Lung (tissue), 12 donors: ENCODE results near the gene TMEM151B. TPM values are rescaled to one million over a fixed set of nuclear protein-coding genes. Genes with fewer than 3 reads are reported as not detected.
"Not testable (repeated sequence)": the region's sequence is repeated elsewhere in the genome, so short reads cannot be mapped to it uniquely, and the experiment has no call there.

Experiments used
- ATAC-seq: fragments of 200-7000 bp; cut with Tn5 transposase; one replicate; pipeline ENCODE4 v1.9.1; 2020; ENCODE audit warnings: moderate number of reproducible peaks; ENCODE audit not compliant: insufficient read depth, low FRiP score
- DNase-seq, 3 donors: peaks; one replicate each; pipeline ENCODE4 v3.0.0-alpha.2; 2013 to 2017
- H3K27ac ChIP-seq, 2 donors: one replicate each; pipeline ENCODE4 v1.5.1; 2013; ENCODE audit warnings: mild to moderate bottlenecking in 2 of 2, moderate library complexity in 2 of 2, control low read depth in 1 of 2, inconsistent platforms in 1 of 2, low read depth in 1 of 2, low read length in 1 of 2
- H3K27me3 ChIP-seq, 3 donors: one replicate each; pipeline ENCODE4 v1.5.1; 2013; ENCODE audit warnings: low read length in 2 of 3; ENCODE audit not compliant: control insufficient read depth in 3 of 3, insufficient read depth in 3 of 3
- H3K36me3 ChIP-seq, 4 donors: one replicate each; pipeline ENCODE4 v1.5.1; 2013; ENCODE audit warnings: low read length in 4 of 4, mild to moderate bottlenecking in 1 of 4, moderate library complexity in 1 of 4; ENCODE audit not compliant: control insufficient read depth in 4 of 4, insufficient read depth in 4 of 4
- H3K4me1 ChIP-seq, 5 donors: one replicate each; pipeline ENCODE4 v1.5.1; 2013; ENCODE audit warnings: low read length in 5 of 5, mild to moderate bottlenecking in 2 of 5, moderate library complexity in 1 of 5; ENCODE audit not compliant: control insufficient read depth in 5 of 5, insufficient read depth in 5 of 5
- H3K4me3 ChIP-seq: one replicate; pipeline ENCODE4 v1.5.1; 2013; ENCODE audit warnings: mild to moderate bottlenecking, control low read depth, moderate library complexity
- H3K9ac ChIP-seq, 2 donors: one replicate each; pipeline ENCODE4 v1.5.1; 2013; ENCODE audit warnings: low read length in 2 of 2, control low read depth in 1 of 2; ENCODE audit not compliant: insufficient read depth in 1 of 2
- H3K9me3 ChIP-seq, 4 donors: one replicate each; pipeline ENCODE4 v1.5.1; 2013; ENCODE audit warnings: low read length in 3 of 4, mild to moderate bottlenecking in 1 of 4, moderate library complexity in 1 of 4; ENCODE audit not compliant: control insufficient read depth in 4 of 4, insufficient read depth in 3 of 4
- WGBS, 2 donors: extraction: QIAGEN DNeasy Blood & Tissue Kit; methylation state at CpG; one replicate each; pipeline ENCODE4 v1.1.7; 2013; 5-methylcytosine and 5-hydroxymethylcytosine counted together
- polyA plus RNA-seq, 2 donors: library from polyadenylated mRNA; stranded (reverse); fragments of 200-250 nt; gene quantifications; one replicate each; pipeline ENCODE4 v1.2.1, GENCODE V29; 2013
- total RNA-seq, 2 donors: library from RNA; depleted of rRNA in 1 of 2; stranded (reverse); fragments of >200 nt in 1 of 2; gene quantifications; one replicate each; pipeline ENCODE4 v1.2.1, GENCODE V29; 2014 to 2021
- TF ChIP-seq, protein P1 (sequence below): IDR thresholded peaks from 2 replicates; pipeline ENCODE4 v1.5.1; 2012; ENCODE audit warnings: mild to moderate bottlenecking; ENCODE audit errors: control extremely low read depth, extremely low read depth
- donor health status: control.
- donor health status: control.
- donor health status: Bipolar disorder and iron deficiency.
- donor health status: healthy.
- donor health status: DM: yes; HTN: yes; CAD: no.

Gene TMEM151B
- total and polyA plus RNA-seq, 4 donors = 0.02 to 0.21 (median 0.08) TPM

DNA sequence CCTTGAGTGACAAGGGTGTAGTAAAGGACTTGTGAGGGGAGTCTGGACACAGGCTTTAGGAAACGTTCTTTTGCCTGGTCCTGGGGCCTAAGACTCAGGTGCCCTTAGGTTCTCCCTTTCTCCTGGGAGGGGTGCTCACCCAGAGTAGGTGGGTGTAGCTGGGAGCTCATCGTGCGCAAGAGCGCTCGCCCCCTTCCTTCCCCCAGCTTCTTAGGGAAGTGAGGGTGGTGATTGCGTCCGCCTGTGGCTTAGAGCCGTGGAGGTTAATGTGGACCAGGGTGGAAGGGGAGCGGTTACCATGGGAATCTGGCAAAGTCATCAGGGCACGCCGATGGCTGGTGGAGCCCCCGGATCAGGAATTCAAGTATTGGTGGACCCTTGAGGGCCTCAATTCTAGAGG is 46.2 kb downstream of the TMEM151B start:
- TF ChIP-seq, protein P1, sequence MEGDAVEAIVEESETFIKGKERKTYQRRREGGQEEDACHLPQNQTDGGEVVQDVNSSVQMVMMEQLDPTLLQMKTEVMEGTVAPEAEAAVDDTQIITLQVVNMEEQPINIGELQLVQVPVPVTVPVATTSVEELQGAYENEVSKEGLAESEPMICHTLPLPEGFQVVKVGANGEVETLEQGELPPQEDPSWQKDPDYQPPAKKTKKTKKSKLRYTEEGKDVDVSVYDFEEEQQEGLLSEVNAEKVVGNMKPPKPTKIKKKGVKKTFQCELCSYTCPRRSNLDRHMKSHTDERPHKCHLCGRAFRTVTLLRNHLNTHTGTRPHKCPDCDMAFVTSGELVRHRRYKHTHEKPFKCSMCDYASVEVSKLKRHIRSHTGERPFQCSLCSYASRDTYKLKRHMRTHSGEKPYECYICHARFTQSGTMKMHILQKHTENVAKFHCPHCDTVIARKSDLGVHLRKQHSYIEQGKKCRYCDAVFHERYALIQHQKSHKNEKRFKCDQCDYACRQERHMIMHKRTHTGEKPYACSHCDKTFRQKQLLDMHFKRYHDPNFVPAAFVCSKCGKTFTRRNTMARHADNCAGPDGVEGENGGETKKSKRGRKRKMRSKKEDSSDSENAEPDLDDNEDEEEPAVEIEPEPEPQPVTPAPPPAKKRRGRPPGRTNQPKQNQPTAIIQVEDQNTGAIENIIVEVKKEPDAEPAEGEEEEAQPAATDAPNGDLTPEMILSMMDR = no peak
- Histone ChIP-seq H3K9ac (no peak overlapping the region), H3K27me3 (peaks cover 0 to 17% (median 0%) of the 10 kb centered on the region in 3 donors), H3K27ac (no peak overlapping the region), H3K4me1 (peaks cover 0 to 9% (median 3%) of the 10 kb centered on the region in 5 donors), H3K9me3 (no peaks in the 10 kb centered on the region), H3K36me3 (peaks cover 0 to 6% (median 0%) of the 10 kb centered on the region in 4 donors), H3K4me3 (no peak overlapping the region)
- DNase-seq (no peak), ATAC-seq (no peak)
- WGBS, 2 donors = 40 to 77% methylated on average over 12 of the region's 12 CpGs

DNA sequence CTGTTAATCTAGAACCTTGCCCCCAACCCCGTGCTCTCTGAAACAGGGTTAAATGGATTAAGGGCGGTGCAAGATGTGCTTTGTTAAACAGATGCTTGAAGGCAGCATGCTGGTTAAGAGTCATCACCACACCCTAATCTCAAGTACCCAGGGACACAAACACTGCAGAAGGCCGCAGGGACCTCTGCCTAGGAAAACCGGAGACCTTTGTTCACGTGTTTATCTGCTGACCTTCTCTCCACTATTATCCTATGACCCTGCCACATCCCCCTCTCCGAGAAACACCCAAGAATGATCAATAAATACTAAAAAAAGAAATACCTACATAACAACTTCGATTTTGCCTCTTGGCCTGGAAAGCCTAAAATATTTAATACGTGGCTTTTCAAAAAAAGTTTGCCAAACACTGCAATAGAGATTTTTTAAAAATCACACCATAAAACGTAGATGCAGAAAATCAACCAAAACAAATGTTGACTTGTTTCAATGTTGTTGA is 46.9 kb downstream of the TMEM151B start:
- H3K36me3 ChIP-seq, H3K4me1 ChIP-seq, H3K27ac ChIP-seq, H3K9ac ChIP-seq, H3K9me3 ChIP-seq, DNase-seq, ATAC-seq, H3K4me3 ChIP-seq: not testable (repeated sequence)
- H3K27me3 ChIP-seq = peaks cover 0 to 17% (median 0%) of the 10 kb centered on the region in 3 donors
- WGBS, 2 donors = 60 to 84% methylated on average over 9 of the region's 9 CpGs

DNA sequence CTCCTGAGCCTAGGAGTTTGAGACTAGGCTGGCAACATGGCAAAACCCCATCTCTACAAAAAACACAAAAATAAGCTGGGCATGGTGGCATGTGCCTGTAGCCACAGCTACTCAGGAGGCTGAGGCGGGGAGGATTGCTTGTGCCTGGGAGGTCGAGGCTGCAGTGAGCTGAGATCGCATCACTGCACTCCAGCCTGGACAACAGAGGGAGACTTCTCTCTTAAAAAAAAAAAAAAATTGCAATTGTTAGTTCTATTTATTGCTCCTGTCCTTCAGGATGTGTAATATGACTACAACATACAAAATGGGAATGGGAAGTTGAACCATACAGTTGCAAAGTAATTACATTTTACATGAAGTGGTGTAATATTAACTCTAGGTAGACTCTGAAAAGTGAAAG is 51.0 kb downstream of the TMEM151B start:
- Histone ChIP-seq H3K9ac (no peak overlapping the region), H3K27me3 (peaks cover 0 to 15% (median 0%) of the 10 kb centered on the region in 3 donors), H3K9me3 (no peaks in the 10 kb centered on the region), H3K27ac (no peak overlapping the region), H3K4me3 (no peak overlapping the region), H3K4me1 (no peaks in the 10 kb centered on the region), H3K36me3 (no peaks in the 10 kb centered on the region)
- WGBS, 2 donors = 87 to 90% methylated on average over 3 of the region's 3 CpGs
- ATAC-seq (no peak), DNase-seq (no peak)
- TF ChIP-seq, protein P1 = no peak

DNA sequence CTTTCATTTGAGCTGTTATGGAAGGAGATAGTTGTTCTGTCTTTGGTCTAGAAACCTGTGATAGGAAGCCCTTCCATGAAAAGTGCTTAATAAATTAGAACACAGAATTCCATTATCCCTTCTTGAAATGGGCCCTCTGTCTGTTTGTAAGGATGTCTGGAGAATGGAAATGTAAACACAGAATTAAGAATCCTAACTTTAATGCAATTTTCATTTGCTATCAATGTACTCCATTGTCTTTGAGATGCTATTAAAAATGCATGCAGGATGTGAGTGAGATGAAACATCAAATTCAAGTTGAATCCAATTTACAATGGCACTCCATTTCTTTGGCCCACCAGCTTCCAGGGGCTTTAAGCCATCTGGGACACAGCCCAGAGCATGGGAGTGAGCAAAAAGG is 56.8 kb downstream of the TMEM151B start:
- no peaks in the 10 kb centered on the region for H3K4me1 ChIP-seq
- no peaks in the 10 kb centered on the region for H3K9me3 ChIP-seq
- no peak for ATAC-seq
- peaks cover 0 to 25% (median 12%) of the 10 kb centered on the region in 3 donors for H3K27me3 ChIP-seq
- H3K9ac ChIP-seq = no peak overlapping the region
- no peaks in the 10 kb centered on the region for H3K36me3 ChIP-seq
- no peak overlapping the region for H3K27ac ChIP-seq
- TF ChIP-seq, protein P1 = no peak
- no peak for DNase-seq
- H3K4me3 ChIP-seq = no peak overlapping the region
